GM21825 (cell line): ENCODE measurements around the gene IER5L.
"Not testable (repeated sequence)": the region's sequence is repeated elsewhere in the genome, so short reads cannot be mapped to it uniquely, and the experiment has no call there.

Experiments
- ATAC-seq: cut with Tn5 transposase; IDR thresholded peaks from one replicate; pipeline ENCODE4 v1.9.1; 2021; ENCODE audit warnings: mild to moderate bottlenecking, moderate library complexity; ENCODE audit not compliant: unreplicated experiment

IER5L gene

DNA sequence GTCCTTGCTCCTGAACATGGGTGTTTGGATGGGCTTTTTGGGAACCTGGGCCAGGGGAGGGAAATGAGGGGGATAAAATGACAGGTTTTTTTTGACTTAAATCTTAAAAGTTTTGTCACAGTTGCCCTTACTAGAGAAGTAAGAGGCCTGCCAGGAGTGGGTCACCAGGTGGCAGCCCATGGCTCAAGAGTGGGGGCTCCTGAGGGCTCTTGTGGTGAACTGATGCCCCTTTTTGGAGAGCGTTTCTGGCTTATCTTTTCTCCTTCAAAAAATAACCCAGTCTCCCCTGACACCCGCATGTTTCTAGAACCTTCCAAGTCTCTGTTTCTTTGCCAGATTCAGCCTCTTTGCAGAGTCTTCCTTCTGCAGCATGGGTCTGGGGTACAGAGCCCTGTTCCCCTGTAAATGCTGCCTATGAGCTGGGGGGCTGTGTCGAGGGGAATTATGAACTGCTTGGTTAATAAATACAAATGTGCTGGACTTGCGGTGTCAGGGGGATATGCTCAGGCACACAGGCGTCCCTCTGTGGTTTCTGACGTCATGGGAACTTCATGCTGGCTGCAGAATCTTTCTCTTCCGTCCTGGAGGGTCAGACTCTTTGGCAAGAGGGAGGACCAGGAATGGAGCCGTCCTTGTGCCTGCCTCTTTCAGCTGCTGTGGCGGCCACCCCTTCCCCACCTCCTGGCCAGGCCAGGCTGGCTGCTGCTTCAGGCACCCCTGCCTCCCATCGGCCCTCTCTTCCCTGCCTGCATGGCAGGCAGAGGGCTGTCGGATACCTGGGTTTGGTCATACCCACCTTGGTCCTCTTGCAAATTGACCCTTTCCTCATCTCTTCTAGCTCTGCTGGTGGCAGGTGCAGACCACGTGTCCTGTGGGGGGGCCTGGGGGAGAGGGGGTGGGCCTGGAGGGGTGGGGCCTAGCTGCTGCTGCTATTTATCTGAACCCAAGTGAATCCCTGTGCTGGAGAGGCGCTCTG lies 36.7 kb downstream of the IER5L start:
- peak; percentile 39 for ATAC-seq

DNA sequence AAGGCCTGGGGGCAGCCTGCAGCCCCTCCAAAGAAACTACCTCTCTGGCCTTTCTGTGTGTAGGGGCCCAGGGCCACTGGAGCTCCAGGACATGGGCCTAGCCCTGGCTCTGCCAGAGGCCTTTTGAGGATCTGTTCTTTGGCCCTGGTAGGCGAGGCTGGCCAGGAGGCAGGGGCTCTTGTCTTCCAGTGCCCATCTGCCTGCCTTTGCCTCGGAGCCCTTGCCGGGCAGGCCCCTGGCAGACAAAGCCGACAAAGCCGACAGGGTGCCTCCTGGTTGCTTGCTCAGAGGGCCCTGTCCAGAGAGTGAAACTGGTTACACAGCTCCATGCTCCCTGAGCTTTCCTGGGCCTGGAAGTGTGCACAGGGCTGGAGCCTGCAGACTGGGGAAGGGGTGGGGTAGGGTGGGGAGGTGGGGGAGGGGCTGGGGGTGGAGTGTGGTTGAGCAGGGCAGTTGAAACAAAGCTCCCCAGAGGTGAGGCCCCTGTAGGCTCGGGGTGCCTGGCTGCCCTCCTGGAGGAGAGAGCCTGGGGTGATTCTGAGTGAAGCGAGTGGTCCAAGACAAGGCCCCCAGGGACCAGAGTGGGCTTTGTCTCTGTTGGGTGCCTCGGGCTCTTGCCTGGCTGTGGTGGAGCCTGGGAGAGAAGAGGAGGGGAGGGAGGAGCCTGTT lies 37.5 kb downstream of the IER5L start:
- peak; percentile 20 for ATAC-seq

DNA sequence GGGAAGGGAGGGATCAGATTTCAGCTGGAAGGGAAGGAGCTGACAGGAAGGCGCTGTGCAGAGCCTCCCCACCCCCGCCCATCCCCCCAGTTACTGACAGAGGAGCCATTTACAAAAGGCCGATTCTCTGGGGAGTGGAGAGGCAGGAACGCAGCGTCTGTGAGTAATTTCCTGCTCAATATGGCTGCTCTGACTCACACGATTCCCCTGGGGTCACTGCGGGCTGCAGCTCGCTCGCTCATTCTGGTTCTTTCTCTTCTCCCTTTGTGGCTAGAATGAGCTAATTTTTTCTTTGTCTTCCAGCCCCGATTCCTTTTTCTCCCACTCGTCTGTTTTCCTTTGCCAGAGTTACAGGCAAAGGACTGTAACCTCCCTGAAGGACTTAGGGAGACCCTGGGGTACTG lies 38.1 kb downstream of the IER5L start:
- ATAC-seq, result peak; percentile 53

DNA sequence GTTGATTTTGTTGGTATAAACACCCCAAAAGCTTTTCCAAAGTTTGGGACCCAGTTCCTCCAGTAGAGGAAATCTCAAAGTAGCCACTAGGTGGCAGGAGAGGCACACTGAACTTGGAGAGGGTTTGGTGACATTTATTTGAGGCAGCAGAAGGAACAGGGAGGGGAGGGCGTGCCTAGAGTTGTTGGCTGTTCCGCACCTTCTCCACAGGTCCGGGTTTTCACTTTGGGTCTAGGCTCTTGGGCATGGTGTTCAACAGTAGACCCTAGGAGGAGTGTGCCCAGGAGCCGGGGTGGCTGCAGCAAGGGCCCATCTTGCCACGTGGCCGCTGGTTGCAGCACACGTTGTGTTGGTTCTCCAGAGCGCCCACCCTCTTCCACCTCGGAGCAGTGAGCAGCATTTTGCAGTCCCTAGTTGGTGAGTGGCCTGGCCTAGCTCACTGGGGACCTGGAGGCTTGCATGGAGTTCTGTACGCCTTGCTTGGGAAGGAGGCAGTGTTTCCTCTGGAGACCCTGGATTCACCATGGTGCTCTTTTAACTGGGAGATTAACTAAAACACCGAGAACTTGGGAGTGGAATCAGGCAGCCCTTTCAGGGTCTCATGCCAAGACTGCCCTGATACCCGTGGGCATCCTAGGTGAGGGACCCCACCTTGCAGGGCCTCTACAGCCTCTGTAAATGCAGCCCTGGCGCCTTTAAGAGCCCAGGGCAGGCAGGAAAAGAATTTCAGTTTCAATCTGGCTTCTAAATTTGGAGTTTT lies 38.6 kb downstream of the IER5L start:
- ATAC-seq, result peak; percentile 1

DNA sequence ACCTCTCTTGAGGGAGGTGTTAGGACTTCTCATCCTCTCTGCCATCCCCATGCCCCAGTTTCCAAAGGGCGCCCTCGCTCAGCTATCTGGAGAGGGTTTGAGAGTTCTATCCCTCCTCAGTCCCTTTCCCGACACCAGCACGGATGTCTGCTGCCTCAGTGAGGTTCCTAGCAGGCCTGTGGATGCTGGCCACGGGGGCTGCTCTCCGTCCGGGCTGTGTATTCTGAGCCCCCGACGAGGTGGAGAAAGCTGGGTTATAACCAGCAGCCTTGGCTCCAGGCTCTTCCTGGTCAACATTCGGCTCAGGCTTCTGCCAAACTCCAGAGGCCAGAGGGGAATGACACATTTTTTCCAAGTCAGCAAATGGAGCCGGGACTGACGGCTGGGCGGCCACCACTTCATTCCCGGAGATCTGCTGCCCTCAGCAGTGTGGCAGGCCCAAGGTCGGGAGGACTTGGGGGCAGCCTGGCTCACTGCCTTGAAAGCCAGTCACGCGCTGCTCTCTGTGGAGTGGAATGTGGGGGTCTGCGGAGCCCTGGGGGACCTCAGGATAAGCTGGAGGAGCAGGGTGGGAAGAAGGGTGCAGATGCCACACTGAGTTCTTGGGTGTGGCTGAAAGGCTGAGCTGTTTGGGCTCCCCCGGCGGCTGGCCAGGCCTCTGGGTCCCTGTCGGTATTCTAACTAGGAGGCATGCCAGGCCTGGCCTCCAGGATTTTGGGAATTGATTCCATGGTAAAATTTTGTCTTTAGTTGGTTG lies 39.4 kb downstream of the IER5L start:
- ATAC-seq, result no peak

DNA sequence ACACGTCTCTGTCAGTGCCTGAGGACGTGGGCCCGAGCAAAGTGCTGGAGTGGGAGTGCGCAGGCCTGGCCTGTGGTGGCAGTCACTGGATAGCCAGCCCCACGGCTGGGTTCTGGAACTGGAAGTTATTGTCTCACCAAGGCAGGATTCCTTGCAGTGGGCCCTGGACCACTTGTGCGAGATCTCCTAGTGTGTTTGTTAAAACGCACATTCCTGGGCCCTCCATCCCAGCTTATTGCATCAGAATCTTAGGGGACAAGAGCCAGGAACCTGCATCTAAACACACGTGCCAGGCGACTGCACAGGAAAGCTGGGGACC lies 40.0 kb downstream of the IER5L start:
- no peak for ATAC-seq

DNA sequence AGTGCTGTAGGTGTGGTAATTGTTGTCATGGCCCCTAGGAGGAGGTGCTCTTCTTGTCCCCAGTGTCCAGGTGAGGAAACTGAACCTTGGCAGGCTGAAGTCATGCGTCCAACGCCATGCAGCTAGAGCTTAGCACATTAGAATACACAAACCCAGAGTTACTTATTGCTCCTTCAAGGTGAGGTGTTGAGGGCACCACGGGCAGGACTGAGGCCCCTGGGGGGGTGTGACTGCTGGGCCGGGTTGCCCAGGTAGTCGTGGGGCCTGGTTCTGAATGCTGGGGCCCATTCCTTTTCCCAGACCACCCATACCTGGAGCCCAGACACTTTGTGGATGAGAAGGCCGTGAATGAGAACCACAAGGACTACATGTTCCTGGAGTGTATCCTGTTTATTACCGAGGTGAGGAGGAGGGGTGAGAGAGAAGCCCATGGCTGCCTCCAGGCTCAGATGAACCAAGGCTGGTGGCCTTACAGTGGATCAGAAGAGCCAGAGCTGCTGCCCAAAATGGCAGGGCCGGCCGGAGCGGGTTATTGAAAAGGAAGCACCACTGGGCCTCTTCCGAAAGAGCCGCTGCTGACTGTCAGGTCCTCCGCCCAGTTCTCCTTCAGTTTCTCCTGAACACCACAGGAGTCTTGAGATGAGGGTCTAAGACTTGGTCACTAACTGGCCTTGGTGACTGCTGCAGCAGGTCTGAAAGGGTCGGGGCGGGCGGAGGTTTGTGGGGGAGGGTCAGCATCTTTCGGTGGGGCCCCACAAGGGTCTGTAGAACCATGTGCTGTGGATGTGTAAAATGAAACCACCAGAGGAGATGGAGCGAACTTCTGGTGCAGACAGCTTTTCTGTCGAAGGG lies 40.5 kb downstream of the IER5L start:
- no peak for ATAC-seq

DNA sequence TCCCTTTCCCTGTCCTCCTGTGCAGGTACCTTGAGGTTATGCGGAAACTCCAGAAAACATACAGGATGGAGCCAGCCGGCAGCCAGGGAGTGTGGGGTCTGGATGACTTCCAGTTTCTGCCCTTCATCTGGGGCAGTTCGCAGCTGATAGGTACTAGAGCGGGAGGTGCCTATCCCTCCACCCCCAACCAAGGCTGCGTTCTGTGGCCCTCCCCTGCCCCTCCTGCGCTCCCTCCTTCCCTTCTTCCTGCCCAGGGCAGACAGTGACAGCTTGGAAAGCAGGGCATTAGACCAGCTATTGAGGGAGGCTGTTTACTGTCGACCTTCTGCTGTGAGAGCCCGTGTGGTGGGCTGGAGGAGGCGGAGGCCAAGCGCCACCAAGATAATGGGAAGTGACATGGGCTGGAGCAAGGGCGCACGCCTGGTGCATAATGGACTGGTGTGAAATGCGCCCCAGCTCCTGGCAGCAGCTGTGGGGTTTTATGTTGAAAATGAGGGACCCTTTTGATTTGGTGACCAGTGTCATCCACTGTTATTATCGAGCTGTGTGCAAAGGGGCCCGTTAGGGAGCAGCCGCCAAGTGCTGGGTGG lies 41.5 kb downstream of the IER5L start:
- ATAC-seq, result no peak

DNA sequence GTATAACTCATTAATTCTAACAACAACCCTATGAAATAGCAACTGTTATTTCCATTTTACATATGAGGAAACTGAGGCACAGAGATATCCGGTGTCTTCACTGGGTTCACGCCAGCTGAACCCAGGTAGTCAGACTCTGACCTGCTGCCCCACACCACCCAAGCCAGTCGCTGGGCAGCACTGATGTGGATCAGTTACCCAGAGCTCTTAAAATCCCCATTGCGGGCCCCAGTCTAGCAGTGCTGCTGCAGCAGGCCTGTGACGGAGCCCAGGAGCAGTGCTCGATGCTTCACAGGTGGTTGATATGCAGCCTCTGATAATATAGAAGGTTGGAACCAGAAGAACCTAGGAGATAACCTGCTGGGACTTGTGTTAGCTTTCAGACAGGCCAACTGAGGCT lies 42.6 kb downstream of the IER5L start:
- ATAC-seq, result no peak

DNA sequence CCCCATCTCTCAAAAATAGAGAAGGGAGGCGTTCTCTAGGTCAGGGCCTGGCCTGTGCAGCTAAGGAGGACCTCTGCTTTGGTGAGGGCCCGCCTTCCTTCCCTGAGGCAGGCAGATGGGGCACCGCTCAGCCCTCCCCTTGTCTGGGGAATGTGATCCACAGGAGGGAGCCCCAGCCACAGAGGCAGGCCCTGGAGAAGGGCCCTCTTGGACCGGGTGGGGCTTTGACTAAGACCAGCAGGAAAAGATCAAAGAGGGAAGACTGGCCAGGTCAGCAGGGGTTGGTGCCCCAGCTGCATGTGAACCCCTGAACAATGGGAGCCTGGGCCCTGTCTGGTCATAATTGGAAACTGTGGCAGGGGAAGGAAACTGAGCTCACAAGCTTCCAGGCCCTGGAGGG lies 45.0 kb downstream of the IER5L start:
- ATAC-seq, result no peak

DNA sequence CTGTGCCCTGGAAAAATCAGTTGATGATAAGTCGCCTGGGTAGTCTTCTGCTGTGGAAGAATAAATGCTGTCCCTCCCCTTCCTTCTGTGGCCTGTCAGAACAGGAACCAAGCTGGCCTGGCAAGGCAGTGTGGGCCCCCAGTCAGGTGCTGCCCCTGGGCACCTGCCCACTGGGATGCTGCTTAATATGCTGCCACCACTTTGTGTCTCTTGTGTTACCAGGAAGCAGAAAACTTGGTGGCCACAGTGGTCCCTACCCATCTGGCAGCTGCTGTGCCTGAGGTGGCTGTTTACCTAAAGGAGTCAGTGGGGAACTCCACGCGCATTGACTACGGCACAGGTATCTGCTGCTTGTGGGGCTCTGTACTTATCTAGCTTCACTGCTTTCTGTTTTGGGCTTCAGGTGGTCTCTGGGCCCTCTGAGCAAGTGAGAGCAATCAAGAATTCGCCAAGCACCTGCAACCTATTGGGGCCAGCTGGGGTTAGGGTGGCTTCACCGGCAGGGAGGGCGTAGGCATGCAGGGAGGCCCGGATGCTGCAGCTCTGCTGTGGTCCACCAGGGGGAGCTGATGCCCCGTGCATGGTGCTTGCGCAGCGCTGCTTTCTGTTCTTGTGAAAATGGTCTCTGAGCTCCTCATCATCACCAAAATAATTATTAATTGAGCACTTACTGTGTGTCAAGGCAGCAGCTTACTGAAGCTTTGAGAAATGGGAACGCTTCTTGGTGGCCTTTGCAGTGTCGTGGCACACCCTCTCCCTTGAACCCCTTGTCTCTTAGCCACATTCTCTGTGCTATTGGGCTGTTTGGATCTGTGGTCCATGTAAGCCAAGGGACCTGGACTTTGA lies 46.5 kb downstream of the IER5L start:
- ATAC-seq, result no peak

DNA sequence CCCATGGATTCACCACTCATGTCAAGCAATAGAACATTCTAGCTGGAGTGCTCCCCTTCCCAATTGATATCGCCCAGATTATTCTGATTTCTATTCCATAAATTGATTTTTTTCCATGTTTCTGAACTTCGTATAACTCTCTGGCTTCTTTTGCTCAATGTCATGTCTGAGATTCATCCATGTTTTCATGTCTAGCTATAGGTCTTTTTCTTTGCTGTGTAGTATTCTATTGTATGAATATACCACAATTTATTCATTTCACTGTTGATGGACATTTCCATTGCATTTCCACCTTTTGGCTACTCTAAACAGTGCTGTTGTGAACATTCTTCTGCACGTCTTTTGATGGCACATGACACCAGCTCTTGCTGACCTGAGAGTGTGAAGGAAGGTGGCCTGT lies 47.3 kb downstream of the IER5L start:
- no peak for ATAC-seq

DNA sequence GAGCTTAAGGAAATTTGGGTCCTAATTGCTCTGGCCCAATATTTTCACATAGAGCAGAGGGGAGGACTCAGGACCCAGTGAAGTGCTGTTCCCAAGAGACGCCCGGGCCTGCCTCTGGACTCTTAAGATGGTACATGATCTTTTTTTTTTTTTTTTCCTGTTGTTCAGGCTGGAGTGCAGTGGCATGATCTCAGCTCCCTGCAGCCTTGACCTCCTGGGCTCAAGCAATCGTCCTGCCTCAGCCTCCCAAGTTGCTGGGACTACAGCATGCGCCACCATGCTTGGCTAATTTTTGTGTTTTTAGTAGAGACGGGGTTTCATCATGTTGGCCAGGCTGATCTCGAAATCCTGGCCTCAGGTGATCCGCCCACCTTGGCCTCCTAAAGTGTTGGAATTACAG lies 47.8 kb downstream of the IER5L start:
- ATAC-seq, result not testable (repeated sequence)

DNA sequence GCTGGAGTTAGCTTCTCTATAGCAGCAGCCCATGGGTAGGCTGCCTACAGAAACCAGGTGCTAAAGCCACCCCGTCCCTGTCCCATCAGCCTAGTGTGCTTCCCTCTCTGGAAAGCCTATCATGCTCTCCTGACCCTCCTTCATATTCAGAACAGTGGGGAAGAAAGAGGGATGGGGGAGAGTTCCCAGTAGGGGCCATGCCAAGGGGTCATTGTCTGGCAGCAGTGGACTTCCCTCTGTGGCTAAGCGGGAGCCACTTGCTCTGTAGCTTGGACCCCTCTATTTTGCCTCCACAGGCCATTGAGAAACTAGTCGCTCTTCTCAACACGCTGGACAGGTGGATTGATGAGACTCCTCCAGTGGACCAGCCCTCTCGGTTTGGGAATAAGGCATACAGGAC lies 49.4 kb downstream of the IER5L start:
- no peak for ATAC-seq

DNA sequence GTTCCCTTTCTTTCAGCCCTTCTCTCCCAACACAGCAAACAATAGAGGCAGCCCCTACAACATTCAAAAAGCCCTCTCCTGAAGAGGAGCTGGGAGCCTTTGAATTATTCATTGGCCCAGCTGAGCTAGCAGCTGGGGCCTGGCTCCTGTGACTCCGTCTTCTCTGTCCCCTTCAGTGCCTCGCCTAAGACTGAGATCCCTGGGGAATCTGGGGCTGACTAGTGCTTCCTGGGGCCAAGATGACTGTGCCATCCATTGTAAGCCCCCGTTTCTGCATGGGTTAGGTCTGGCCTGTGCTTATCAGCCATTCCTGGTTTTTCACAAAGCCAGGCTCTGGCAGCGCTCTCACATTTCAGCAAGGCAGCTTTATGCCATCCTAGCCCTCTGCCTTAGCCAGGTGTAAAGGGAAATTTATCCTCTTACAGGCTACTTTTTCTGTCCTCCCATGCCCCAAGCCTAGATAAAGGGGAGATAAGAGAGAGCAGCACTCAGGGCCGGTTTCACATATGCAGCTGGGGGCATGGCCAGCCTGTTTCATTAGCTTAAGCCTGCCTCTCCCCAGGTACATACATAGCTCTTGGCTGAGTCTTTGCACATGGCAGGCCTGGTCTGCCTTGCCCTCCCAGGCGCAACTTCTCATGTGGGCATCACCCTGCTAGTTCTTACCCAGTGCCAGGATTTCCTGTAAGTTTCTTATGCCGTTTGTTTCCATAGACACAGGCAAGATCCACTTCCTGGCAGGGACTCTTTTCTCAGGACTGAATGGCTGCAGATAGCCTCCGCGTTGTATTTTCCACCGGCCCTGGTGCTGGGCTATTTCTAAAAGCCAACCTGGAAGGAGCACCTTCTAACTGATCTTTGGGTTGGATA lies 51.1 kb downstream of the IER5L start:
- no peak for ATAC-seq
